Measurements from ENCODE around the gene PDCD4.
"Not testable (repeated sequence)": the region's sequence is repeated elsewhere in the genome, so short reads cannot be mapped to it uniquely, and the experiment has no call there.

PDCD4 gene

DNA sequence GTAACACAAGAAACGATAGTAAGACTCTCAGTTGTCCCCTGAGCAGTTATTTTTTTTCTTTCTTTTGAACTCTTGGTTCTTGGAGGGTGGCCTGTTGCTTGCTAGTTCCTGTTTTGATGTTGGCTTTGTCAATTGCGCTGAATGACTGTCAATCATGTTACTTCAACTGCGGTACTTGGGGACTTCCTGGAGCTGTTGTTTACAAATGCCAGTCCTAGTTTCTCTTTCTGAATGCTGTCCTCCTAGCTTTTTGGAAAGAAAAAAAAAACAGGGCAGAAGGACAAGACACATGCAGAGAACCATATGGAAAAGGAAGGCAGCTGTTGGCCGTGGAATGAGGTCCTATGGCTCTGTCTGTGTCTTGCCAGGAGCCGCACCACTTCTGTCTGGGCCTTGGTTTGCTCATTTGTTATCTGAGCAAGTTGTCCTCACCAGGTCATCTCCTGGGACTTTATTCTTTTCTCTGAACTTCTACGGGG lies 7.0 kb upstream of the PDCD4 start:
- TF ChIP-seq FOXA1 (IDR thresholded peaks at IDR 0.05) (no peak), ELF4 (IDR thresholded peaks at IDR 0.05) (no peak), FOXM1 (IDR thresholded peaks at IDR 0.05; ENCODE audit: borderline replicate concordance) (no peak), SP1 (IDR thresholded peaks at IDR 0.05) (no peak)
- TF ChIP-seq, protein P1, sequence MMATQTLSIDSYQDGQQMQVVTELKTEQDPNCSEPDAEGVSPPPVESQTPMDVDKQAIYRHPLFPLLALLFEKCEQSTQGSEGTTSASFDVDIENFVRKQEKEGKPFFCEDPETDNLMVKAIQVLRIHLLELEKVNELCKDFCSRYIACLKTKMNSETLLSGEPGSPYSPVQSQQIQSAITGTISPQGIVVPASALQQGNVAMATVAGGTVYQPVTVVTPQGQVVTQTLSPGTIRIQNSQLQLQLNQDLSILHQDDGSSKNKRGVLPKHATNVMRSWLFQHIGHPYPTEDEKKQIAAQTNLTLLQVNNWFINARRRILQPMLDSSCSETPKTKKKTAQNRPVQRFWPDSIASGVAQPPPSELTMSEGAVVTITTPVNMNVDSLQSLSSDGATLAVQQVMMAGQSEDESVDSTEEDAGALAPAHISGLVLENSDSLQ (IDR thresholded peaks at IDR 0.05): peak; percentile 80
- ChIA-PET CTCF (no interaction called here), POLR2A (no interaction called here)
- no peak for DNase-seq (ENCODE audit: extremely low spot score)

DNA sequence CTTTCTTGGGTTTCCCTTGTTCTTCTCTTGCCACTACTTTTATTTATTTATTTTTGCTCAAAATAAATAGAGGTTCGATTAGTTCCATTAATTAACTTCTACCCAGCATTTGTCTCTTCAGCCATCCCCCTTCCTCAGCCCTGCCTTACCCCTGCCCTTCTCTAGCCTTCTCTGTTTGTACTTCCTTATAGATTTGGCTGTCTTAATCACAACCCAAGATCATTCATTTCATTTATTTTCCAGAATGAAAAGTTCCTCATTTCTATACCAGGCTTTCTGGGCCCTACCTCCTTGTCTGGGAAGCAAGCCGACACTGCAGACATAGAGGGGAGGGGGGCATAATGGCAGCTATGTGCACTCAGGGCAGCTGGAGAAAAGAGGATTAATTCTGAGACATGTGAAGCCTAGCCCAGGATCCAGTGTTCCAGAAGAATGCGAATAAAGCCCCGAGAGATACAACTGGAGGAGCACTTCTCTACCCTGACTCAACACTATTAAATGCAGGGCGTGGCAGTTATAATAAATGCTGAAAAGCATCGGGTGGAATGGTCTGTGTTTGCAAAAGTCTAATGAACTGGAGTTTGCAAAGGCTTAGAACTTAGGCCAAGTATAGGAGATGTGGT lies 6.4 kb upstream of the PDCD4 start:
- ChIA-PET POLR2A (no interaction called here), CTCF (interaction anchor here (1.2 kb wide), 1 partner anchor 22 kb away, joined by 8 read pairs; no protein-coding TSS in a partner anchor)
- TF ChIP-seq NFRKB (IDR thresholded peaks at IDR 0.05) (no peak), CTBP1 (IDR thresholded peaks at IDR 0.05; ENCODE audit: borderline replicate concordance) (no peak), BHLHE40 (IDR thresholded peaks at IDR 0.05; ENCODE audit: borderline replicate concordance) (no peak), FOXK2 (IDR thresholded peaks at IDR 0.05) (no peak), FOXM1 (IDR thresholded peaks at IDR 0.05; ENCODE audit: borderline replicate concordance) (no peak), ARNT (IDR thresholded peaks at IDR 0.05) (no peak), SUZ12 (IDR thresholded peaks at IDR 0.05) (no peak), ELF4 (IDR thresholded peaks at IDR 0.05) (no peak), SP1 (IDR thresholded peaks at IDR 0.05) (no peak)
- DNase-seq (ENCODE audit: extremely low spot score): no peak

DNA sequence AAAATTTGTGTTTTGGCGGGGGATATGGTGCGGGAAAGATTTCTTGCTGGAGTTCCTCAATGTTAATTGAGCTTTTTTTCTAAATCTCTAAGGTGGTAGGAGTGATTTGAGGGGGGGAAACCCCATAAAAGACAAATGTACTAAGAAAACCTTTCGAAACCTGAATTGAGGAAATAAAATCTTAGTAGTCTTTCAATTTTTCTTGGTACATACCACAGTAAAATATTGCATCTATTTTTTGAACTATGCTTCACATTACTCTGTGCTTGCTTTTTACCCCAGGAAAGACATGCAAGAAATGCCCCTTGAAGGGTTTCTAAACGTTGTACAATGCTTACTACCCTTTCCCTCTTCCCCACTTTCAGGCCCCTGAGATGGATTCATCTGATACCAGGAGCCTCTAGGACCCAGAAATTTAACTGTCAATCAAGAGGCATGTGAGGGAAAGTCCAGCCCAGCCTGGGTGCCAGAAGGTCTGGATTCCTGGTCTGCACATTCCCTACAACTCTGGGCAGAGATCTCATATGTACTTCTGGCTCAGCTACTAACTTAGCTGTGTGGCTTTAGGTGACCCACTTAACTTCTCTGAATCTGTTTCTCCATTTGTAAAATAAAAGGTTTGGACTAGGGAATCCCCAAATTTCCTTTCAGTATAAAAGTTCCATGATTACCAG lies 5.8 kb upstream of the PDCD4 start:
- CTCF ChIA-PET: interaction anchor here (1.2 kb wide), 1 partner anchor 23 kb away, joined by 8 read pairs; no protein-coding TSS in a partner anchor
- TF ChIP-seq, protein P1 (IDR thresholded peaks at IDR 0.05): peak; percentile 82
- TF ChIP-seq LEF1 (IDR thresholded peaks at IDR 0.05; ENCODE audit: borderline replicate concordance): no peak
- no peak for DNase-seq (ENCODE audit: extremely low spot score)
- POLR2A ChIA-PET: no interaction called here

DNA sequence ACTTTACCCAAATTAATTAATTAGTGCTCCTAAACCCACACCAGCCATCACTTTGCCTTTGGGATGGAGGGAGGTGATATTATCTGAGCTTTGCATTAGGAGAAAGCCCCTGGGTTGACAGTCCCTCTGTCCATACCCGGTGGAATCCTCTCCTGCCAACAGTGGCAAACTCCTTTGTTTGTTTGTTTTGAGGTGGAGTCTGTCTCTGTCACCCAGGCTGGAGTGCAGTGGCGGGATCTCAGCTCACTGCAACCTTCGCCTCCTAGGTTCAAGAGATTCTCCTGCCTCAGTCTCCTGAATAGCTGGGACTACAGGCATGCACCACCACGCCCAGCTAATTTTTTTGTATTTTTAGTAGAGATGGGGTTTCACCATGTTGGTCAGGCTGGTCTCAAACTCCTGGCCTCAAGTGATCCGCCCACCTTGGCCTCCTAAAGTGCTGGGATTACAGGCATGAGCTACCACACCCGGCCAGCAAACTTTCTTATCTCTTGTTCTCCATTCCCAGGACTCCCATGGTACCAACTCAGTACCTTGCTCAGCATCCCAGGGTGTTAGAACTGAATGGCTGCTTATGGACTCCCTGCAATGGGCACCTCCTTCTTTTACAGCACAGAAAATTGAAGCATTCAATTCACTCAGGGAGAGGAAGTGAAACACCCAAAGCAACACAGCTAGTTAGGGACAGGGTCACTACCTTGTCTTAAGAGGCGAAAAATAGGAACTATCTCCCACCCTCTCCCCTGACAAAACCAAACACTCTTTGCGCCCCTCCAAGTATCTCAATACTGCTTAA lies 4.5 kb upstream of the PDCD4 start:
- not testable (repeated sequence) for DNase-seq (ENCODE audit: extremely low spot score)
- POLR2A ChIA-PET: interaction anchor here (1.0 to 1.6 kb wide), 2 partner anchors 8 to 15 kb away, joined by 3 to 7 read pairs; no protein-coding TSS in a partner anchor
- CTCF ChIA-PET: interaction anchor here (0.6 to 2.0 kb wide), 3 partner anchors 9 to 54 kb away, joined by 4 to 7 read pairs (median 5); no protein-coding TSS in a partner anchor

DNA sequence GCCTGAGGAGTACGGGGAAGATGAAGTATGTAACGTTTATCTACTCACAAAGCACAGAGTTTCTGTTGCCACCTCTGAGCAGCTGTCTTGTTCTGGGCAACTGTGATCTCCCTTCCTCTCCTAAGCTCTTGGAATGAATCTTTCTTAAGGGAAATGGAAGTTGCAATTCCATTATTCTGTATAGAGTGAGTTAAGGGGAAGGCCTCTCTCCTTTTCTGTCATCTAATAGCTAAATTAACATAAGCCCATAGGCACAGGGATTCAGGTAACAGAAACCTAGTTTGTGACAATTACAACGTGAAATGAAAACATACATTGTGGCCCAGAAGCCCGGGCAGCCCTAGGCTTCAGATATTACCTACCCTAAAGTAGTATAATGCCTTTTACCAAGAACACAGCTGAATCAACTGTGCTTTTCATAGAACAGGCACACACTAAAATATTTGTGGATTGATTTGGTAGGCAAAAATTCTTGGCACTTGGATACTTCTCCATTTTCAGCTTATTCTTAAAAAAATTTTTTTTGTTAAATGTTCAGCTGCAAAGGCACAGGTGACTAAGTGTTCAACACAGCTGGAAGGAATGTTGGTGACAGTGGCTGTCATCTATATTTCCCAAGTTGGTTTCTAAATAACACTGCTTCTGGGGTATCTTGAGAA lies 3.8 kb upstream of the PDCD4 start:
- CTCF ChIA-PET: interaction anchor here (2.0 kb wide), 1 partner anchor 9 kb away, joined by 7 read pairs; no protein-coding TSS in a partner anchor
- TF ChIP-seq LEF1 (IDR thresholded peaks at IDR 0.05; ENCODE audit: borderline replicate concordance) (no peak), FOXK2 (IDR thresholded peaks at IDR 0.05) (no peak), SP1 (IDR thresholded peaks at IDR 0.05) (no peak), TARDBP (IDR thresholded peaks at IDR 0.05) (no peak), L3MBTL2 (conservative IDR thresholded peaks at IDR 0.05) (no peak), NFRKB (IDR thresholded peaks at IDR 0.05) (no peak), FOXM1 (IDR thresholded peaks at IDR 0.05; ENCODE audit: borderline replicate concordance) (no peak), SUZ12 (IDR thresholded peaks at IDR 0.05) (no peak), ELF4 (IDR thresholded peaks at IDR 0.05) (no peak)
- TF ChIP-seq, protein P1 (IDR thresholded peaks at IDR 0.05): no peak
- no peak for DNase-seq (ENCODE audit: extremely low spot score)
- POLR2A ChIA-PET: interaction anchor here (0.6 to 1.6 kb wide), 3 partner anchors 9 to 51 kb away, joined by 3 to 7 read pairs (median 3); partner anchors contain the start of genes BBIP1 and SHOC2

DNA sequence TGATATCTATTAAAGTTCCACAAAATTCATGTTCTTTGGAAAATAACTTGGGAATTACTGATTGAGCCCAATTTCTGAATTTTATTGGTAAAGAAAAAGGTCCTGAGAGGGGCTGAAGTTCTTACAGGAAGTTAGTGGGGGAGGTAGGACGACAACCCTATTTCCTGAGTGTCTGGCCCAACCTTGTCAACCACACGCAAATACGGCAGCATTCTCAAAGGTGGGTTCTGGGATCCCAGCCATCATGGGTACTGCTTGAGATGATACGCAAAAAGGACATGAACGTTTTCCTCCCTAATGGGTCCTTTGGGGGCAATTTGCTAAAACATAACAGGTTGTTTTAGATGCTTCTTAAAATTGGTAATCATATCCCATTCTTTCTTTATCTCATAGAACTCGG lies 2.7 kb upstream of the PDCD4 start:
- no peak for TF ChIP-seq LEF1 (IDR thresholded peaks at IDR 0.05; ENCODE audit: borderline replicate concordance)
- TF ChIP-seq L3MBTL2 (conservative IDR thresholded peaks at IDR 0.05): no peak
- no peak for TF ChIP-seq ARNT (IDR thresholded peaks at IDR 0.05)
- no peak for TF ChIP-seq SP1 (IDR thresholded peaks at IDR 0.05)
- TF ChIP-seq FOXA1 (IDR thresholded peaks at IDR 0.05): no peak
- no peak for TF ChIP-seq FOXK2 (IDR thresholded peaks at IDR 0.05)
- TF ChIP-seq ZNF384 (IDR thresholded peaks at IDR 0.05): no peak
- TF ChIP-seq ELF4 (IDR thresholded peaks at IDR 0.05): no peak
- no peak for TF ChIP-seq CTBP1 (IDR thresholded peaks at IDR 0.05; ENCODE audit: borderline replicate concordance)
- TF ChIP-seq NFRKB (IDR thresholded peaks at IDR 0.05): no peak
- no peak for TF ChIP-seq TARDBP (IDR thresholded peaks at IDR 0.05)
- no peak for TF ChIP-seq HDGF (IDR thresholded peaks at IDR 0.05; ENCODE audit: borderline replicate concordance)
- ChIA-PET CTCF (no interaction called here), POLR2A (interaction anchor here (1.6 kb wide), 1 partner anchor 10 kb away, joined by 7 read pairs; no protein-coding TSS in a partner anchor)
- no peak for DNase-seq (ENCODE audit: extremely low spot score)

Data from HEK293T (cell line).